ENCODE results near the gene DPH2.

DPH2 gene

DNA sequence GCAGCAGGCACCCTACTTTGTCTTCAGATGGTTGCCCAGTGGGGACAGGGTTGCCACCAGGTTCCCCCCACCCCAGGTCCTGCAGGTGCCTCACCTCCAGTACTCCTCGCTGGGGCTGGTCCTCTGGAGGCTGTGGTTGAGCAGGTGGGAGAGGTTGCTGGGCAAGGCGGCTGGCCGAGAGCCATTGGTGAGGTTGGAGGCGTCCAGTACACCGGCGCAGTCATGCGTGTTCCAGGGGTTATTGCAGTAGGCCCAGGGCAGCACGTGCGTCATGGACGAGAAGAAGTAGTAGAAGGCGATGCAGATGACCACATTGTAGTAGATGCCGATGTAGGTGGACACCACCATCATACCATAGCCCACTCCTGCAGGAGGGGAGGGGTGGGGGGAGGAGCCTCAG, 38.4 kb downstream of the DPH2 start:
- no peak for DNase-seq

DNA sequence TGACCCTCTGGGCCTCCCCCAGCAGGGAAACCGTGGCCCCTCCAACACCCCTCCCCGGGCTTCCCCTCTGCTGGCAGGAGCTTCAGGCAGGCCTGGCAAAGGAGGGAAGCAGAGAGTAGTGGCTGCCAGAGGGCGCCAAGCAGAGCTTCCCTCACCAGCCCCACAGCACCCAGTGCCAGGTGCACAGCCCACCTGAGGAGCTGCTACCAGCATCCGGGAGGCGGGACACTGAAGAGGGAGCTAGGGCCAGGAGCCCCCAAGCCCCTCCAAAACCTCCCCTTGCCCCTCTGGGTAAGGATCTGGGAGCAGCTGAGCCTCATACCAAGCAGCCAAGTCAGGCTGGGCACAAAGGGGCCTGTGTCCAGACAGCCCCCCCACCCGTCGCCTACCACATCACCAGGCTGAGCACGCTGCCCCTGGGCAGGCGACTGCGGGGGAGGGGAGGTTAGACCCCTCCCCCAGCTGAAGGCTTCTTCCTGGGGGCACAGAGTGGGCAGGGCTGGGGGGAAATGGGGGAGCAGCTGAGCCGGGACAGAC, 41.2 kb downstream of the DPH2 start:
- no peak for DNase-seq

GRCh38 chr1:44012404-44012803, 42.6 kb downstream of the DPH2 start:
- DNase-seq = no peak

GRCh38 chr1:44012941-44013609, 43.3 kb downstream of the DPH2 start:
- DNase-seq = no peak

- no peak for DNase-seq
These were observed 44.1 kb downstream of the DPH2 start for GRCh38 chr1:44013949-44014348.

- DNase-seq = no peak
These were observed 44.7 kb downstream of the DPH2 start for GRCh38 chr1:44014365-44015104.

DNA sequence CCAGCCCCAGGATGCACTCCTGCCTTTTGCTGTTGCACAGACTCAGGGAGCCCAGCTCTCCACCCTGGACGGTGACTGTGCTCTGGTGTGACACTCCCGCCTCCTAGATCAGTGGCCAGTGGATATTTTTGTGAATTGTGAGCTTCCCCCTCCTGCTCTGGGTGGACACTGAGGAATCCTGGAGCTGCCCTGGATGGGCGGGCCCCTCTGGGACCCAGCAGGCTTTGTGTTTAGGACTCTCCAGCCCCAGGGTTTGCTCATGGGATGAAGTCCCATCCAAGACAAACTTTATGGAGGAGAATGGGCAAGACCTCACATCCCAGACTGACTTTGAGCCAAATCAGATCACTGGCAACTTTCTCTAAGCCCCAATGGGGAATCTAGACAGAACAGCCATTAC, 45.4 kb downstream of the DPH2 start:
- DNase-seq = no peak

GRCh38 chr1:44016041-44016889, 46.5 kb downstream of the DPH2 start:
- no peak for DNase-seq

GRCh38 chr1:44016890-44017400, 47.1 kb downstream of the DPH2 start:
- no peak for DNase-seq

- no peak for DNase-seq
These were observed 49.7 kb downstream of the DPH2 start for GRCh38 chr1:44019466-44019948.

DNA sequence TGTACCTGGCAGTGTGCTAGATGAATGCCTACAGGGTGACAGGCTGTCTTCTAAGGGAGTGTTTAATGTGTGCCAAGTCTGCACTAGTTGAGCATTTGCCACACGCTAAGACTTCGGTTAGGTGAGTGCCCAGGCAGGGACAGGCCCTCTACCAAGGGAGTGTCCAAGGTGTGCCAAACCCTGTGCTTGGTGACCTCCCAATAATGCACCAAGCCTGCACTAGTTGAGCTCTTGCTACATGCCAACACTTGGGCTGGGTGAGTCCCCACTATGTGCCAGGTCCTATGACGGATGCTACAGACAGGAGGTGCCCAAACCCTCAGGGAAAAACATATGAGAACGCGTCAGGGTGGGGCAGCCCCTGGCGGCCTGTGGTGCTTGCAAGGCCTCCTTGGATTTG, 50.7 kb downstream of the DPH2 start:
- DNase-seq = no peak

GRCh38 chr1:44021156-44021555, 51.3 kb downstream of the DPH2 start:
- DNase-seq = no peak

- DNase-seq = no peak
These were observed 51.9 kb downstream of the DPH2 start for GRCh38 chr1:44021581-44022321.
